Measurements from ENCODE around the gene PHKA2.

The PHKA2 gene

GRCh38 chrX:18887177-18887824 lies 96.6 kb downstream of the PHKA2 start:
- DNase-seq: no peak

- DNase-seq: no peak
Observed at GRCh38 chrX:18886344-18887161, 97.4 kb downstream of the PHKA2 start.

- no peak for DNase-seq
Observed at GRCh38 chrX:18886005-18886343, 97.9 kb downstream of the PHKA2 start.

GRCh38 chrX:18885328-18886004 lies 98.4 kb downstream of the PHKA2 start:
- no peak for DNase-seq

GRCh38 chrX:18884916-18885315 lies 99.0 kb downstream of the PHKA2 start:
- DNase-seq: no peak

GRCh38 chrX:18883961-18884765 lies 99.8 kb downstream of the PHKA2 start:
- no peak for DNase-seq

GRCh38 chrX:18883234-18883960 lies 100.5 kb downstream of the PHKA2 start:
- DNase-seq: no peak

- DNase-seq: no peak
Observed at GRCh38 chrX:18879144-18879543, 104.8 kb downstream of the PHKA2 start.

GRCh38 chrX:18877469-18877868 lies 106.4 kb downstream of the PHKA2 start:
- no peak for DNase-seq

- peak; percentile 12 for DNase-seq
Observed at GRCh38 chrX:18875256-18875878, 108.5 kb downstream of the PHKA2 start.

GRCh38 chrX:18874560-18875255 lies 109.2 kb downstream of the PHKA2 start:
- DNase-seq: no peak

GRCh38 chrX:18873836-18874235 lies 110.1 kb downstream of the PHKA2 start:
- DNase-seq: no peak

- no peak for DNase-seq
Observed at GRCh38 chrX:18873189-18873791, 110.6 kb downstream of the PHKA2 start.

- DNase-seq: no peak
Observed at GRCh38 chrX:18872621-18873020, 111.3 kb downstream of the PHKA2 start.

- no peak for DNase-seq
Observed at GRCh38 chrX:18871970-18872369, 111.9 kb downstream of the PHKA2 start.

- DNase-seq: no peak
Observed at GRCh38 chrX:18871161-18871890, 112.6 kb downstream of the PHKA2 start.

- DNase-seq: no peak
Observed at GRCh38 chrX:18864390-18864920, 119.5 kb downstream of the PHKA2 start.

- no peak for DNase-seq
Observed at GRCh38 chrX:18861511-18861910, 122.4 kb downstream of the PHKA2 start.

- DNase-seq: no peak
Observed at GRCh38 chrX:18856645-18856997, 127.3 kb downstream of the PHKA2 start.
